GM21367 (cell line): Measurements from ENCODE around the gene GRIA4.
"Not testable (repeated sequence)": the region's sequence is repeated elsewhere in the genome, so short reads cannot be mapped to it uniquely, and the experiment has no call there.

ENCODE experiments used
- ATAC-seq: cut with Tn5 transposase; IDR thresholded peaks from one replicate; pipeline ENCODE4 v1.9.1; 2021; ENCODE audit not compliant: unreplicated experiment

The GRIA4 gene

DNA sequence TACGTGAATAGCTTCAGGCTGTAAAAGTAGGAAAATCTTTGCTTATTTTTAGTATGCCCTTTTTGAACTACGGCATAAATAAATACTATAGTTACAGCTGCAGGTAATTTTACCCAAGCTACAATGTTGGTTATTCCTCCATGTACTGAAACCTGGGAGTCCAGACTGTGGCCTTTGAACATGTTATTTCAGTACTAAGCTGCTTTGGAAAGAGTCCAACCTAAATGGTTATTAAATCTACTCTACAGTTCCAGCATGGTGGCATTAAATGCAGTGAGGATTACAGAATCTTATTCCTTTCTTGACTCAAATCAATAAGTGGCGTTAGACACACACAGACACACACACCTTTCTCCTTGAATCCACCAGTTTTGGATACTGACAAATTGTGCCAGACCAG, 247.1 kb downstream of the GRIA4 start:
- ATAC-seq = no peak

- no peak for ATAC-seq
These were observed 247.9 kb downstream of the GRIA4 start for GRCh38 chr11:105857728-105858127.

GRCh38 chr11:105858841-105859240, 249.0 kb downstream of the GRIA4 start:
- ATAC-seq = no peak

DNA sequence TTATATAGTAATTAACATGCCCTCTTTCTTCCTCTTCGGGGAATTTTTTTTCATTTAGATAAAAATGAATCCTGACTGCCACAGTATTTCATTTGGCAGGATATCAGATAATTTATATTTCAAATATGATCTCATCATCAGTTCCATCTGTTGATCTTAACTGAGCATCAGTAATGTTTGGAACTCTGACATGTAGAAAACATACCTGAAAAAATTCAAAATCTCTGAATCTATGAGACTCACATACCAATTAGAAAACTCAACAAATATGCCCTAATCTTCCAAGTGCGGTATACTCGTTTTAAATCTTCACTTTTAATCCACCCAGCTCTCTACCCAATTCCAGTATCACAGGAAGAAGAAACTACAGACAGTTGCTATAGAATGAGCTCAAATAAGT, 250.2 kb downstream of the GRIA4 start:
- ATAC-seq = no peak

DNA sequence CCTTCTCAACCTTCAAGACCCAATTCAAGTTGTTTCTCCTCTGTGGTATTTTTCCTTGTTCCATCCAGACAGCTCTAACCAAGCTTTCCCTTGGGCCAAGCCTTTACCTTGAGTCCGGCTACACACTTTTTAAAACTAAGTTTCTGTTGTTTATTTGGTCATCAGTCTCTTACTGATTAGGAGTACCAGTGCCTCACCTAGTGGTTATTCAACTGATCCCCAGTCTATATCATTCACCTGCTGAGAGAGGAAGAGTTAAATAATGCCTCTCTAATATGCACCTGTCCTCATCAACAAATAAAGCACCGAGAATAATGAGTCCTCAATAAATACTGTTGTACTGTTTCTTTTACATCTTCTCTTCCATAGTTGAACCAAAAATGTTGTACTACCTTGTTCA, 251.4 kb downstream of the GRIA4 start:
- no peak for ATAC-seq

GRCh38 chr11:105862736-105863367, 253.0 kb downstream of the GRIA4 start:
- ATAC-seq = peak; percentile 70

DNA sequence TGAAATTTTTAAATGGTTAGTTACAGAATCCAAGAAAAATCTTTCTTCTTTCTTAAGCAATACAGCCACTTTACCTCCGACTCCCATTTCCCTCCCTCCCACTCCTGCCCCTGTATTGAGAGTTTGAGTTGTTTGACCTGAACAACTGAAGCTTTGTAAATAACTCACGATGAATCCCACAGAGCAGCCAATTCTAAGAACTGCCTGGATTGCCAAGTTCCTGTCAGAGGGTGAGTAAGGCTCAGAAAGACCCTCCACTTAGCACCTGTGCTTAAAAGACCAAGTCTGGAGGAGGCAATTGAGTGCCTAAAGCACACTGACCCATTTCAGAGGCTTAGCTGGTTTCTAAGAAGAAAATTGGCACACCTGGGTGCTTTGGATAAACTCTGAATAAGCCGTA, 253.7 kb downstream of the GRIA4 start:
- no peak for ATAC-seq

DNA sequence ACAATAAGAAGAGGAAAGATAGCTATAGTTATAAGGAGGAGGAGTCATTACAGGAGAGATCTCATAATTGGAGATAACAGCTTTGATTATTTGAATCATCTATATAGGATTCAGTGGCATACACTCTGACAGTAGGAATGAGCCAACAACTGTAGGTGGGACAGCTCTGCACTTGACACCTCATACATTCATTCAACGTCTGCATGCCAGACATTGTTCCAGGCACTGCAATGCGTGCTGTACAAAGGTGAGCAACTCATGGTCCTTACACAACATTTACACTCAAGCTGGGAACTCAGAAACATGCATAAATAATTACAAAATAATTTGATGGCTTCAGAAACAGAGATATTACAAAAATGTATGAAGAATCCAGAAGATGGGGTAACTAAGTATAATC, 257.9 kb downstream of the GRIA4 start:
- no peak for ATAC-seq

GRCh38 chr11:105868762-105869285, 259.0 kb downstream of the GRIA4 start:
- ATAC-seq = no peak

- ATAC-seq = no peak
These were observed 260.7 kb downstream of the GRIA4 start for GRCh38 chr11:105870516-105871113.

DNA sequence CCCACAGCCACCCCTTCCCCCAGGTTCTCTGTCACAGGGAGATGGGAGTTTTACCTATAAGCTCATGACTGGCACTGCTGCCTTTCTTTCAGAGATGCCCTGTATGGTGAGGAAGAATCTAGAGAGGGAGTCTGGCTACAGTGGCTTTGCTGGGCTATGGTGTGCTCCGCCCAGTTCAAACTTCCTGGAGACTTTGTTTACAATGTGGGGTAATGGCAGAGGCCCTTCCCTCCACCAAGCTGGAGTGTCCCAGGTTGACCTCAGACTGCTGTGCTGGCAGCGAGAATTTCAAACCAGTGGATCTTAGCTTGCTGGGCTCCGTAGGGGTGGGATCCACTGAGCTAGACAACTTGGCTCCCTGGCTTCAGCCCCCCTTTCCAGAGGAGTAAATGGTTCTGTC, 268.6 kb downstream of the GRIA4 start:
- no peak for ATAC-seq

GRCh38 chr11:105878927-105879326, 269.1 kb downstream of the GRIA4 start:
- ATAC-seq = not testable (repeated sequence)

DNA sequence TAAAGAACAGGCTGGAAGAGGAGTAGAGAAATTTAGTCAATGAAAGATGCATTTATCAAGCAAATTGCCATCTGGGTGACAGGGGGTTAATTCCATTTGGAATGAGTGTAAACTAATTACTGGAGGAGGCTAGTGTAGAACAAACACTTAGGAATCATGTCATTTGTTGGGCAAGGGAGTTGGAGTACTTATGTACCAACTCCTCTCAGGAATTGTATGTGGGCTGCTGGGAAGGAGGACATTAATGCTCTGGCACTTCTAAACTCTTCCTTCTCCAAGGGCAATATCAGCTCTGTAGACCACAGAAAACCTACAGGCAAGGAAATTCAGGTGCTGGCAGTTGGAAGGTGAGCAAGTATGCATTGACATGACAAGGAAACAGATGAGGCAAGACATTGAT, 271.2 kb downstream of the GRIA4 start:
- ATAC-seq = no peak

GRCh38 chr11:105884436-105884835, 274.6 kb downstream of the GRIA4 start:
- ATAC-seq = no peak

- no peak for ATAC-seq
These were observed 281.8 kb downstream of the GRIA4 start for GRCh38 chr11:105891685-105892084.

- no peak for ATAC-seq
These were observed 287.3 kb downstream of the GRIA4 start for GRCh38 chr11:105897161-105897560.

GRCh38 chr11:105899772-105900171, 289.9 kb downstream of the GRIA4 start:
- ATAC-seq = no peak

GRCh38 chr11:105900515-105901035, 290.7 kb downstream of the GRIA4 start:
- no peak for ATAC-seq

GRCh38 chr11:105903113-105903512, 293.2 kb downstream of the GRIA4 start:
- ATAC-seq = no peak

DNA sequence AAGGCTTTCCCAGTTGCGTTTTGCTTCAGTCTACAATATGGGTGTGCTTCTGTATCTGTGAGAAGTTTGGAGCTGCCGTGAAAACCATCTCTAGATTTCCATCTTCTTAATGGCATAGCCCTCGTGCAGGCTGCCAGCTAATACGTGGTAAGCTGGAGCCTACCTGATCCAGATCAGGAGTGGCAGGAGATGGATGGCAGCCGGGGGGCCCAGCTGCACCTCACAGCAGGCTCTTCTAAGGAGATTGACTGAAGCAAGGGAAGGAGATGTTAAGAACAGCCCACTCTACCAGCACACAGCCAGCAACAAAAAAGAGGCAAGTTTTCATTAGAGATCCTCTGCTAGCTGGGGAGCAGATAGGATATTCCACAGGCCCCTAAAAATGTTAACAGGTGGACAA, 296.6 kb downstream of the GRIA4 start:
- no peak for ATAC-seq

- no peak for ATAC-seq
These were observed 297.4 kb downstream of the GRIA4 start for GRCh38 chr11:105907319-105907718.

DNA sequence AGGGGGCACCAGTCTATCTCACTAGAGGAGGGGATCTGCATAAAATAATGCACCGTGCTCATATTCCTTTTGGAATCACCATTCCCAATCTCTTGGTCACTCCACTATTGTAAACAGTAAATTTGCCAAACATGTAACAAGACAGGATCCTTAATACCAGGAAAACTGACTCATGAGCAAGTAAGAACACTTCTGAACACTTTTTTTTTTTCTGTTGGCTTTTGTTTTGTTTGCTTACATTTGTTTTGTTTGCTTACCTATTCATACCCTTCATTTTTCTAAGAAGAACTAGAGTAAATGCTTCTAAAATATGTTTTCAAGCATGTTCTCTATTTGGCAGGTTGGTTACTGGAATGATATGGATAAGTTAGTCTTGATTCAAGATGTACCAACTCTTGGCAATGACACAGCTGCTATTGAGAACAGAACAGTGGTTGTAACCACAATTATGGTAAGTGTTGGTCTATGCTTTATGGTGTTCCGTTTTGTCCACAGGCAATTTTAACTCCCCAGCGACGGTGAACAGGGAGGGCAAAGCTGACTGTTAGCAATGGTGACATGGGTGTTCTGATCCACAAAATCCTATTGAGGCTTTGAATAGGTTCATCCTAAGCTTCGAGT, 300.3 kb downstream of the GRIA4 start:
- ATAC-seq = no peak
